ENCODE data around the gene SLC16A10. TPM values are rescaled to one million over a fixed set of nuclear protein-coding genes. Genes with fewer than 3 reads are reported as not detected.

Gene SLC16A10
- total RNA-seq, 4 donors from 2014 or later, result 2.5 to 9.5 (median 9.3) TPM

DNA sequence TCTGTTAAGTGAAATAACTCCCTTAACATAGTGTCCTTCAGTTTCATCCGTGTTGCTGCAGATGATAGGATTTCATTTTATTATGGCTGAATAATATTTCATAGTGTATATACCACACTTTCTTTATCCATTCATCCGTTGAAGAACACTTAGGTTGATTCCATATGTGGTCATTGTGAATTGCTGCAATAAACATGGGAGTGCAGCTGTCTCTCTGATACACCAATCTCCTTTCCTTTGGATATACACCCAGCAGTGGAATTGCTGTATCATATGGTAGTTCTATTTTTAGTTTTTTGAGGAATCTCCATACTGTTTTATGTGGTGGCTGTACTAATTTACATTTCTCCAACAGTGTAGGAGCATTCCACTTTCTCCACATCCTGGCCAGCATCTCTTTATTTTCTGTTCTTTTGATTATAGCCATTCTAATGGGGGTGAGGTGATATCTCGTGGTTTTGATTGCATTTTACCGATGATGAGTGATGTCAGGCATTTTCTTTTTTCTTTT lies 193.2 kb downstream of the SLC16A10 start:
- TF ChIP-seq CTCF (IDR thresholded peaks at IDR 0.05) (no peak), POLR2A (IDR thresholded peaks at IDR 0.05) (no peak)
- peaks cover 0 to 33% (median 0%) of the 10 kb centered on the region in 3 donors for H3K36me3 ChIP-seq

More for the DNA sequence above, 193.2 kb downstream of the SLC16A10 start:
- Histone ChIP-seq H3K4me3 (no peak overlapping the region), H3K27ac (no peak overlapping the region), H3K9me3 (peaks cover 0 to 1% (median 0%) of the 10 kb centered on the region in 4 donors), H3K4me1 (peaks cover 0 to 22% (median 0%) of the 10 kb centered on the region in 4 donors), H3K27me3 (no peaks in the 10 kb centered on the region)
- DNase-seq, result no peak

Small RNA genes lying within 50 kb of the gene (small RNA-seq; reads per million reads assigned to genes)
- 0 reads per million in 2 donors for gene RNU6-960P

Other genes starting within 250 kb of the SLC16A10 start
- 10 to 100 TPM; 37.1 to 61.9 (median 42.8) TPM for gene AMD1, start 212.7 kb upstream of the SLC16A10 start, total RNA-seq
- gene GTF3C6, start 128.8 kb upstream of the SLC16A10 start, total RNA-seq, result 10 to 100 TPM; 15.7 to 31.4 (median 25.8) TPM
- 1 to 10 TPM; 3.5 to 9.6 (median 7.2) TPM for gene RPF2, start 105.5 kb upstream of the SLC16A10 start, total RNA-seq

All from Peyer's patch (tissue), 4 donors.